GM12878 (cell line): ENCODE measurements around the gene GNA14.

Experiments
- EZH2 ChIP-seq: IDR thresholded peaks from 2 replicates; pipeline ENCODE4 v1.6.1; 2012; ENCODE audit warnings: low read depth, mild to moderate bottlenecking, control low read depth, inconsistent platforms, low read length, borderline replicate concordance; ENCODE audit not compliant: control insufficient read depth
- TF ChIP-seq, protein P1 (sequence below), 3 experiments: IDR thresholded peaks in 2 of 3; conservative IDR thresholded peaks in 1 of 3; 2 replicates each; pipeline ENCODE4 v1.5.1; 2011; ENCODE audit warnings: low read depth in 3 of 3, low read length in 3 of 3, mild to moderate bottlenecking in 3 of 3, control low read depth in 2 of 3, moderate library complexity in 2 of 3, inconsistent platforms in 1 of 3, mixed read lengths in 1 of 3; ENCODE audit not compliant: control insufficient read depth in 2 of 3, insufficient read depth in 1 of 3; ENCODE audit errors: extremely low read depth in 1 of 3

DNA sequence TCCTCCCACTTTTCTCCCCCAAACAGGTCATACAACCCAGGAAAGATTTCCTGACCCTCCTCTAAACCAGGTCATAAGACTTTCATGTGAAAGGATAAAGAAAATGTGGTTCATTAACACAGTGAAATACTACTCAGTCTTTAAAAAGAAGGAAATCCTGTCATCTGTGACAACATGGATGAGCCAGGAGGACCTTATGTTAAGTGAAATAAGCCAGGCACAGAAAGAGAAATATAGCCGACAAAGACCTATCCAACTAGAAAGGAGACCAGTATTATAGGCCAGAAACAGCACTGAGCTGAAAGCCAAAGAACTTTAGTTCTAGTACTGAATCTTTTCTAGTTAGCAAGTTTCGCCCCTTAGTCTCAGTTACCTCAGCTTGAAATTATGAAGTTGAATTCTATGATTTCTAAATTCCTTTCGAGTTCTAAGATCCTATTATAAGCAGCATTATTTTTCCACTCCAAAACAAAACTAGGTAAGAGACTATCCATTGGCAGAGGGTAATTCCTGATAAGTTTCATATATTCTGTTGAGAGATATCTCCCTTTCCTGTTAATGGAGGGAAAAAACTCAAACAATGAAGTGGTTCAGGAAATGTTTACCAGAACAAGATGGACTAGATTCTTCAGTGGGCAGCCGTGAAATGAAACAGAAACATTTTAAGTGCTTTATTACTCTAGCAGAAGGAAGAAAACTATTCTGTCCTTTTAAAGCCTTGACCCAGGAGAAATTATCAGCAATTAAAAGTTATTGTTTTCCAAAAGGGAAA, 42.5 kb downstream of the GNA14 start:
- TF ChIP-seq, protein P1, sequence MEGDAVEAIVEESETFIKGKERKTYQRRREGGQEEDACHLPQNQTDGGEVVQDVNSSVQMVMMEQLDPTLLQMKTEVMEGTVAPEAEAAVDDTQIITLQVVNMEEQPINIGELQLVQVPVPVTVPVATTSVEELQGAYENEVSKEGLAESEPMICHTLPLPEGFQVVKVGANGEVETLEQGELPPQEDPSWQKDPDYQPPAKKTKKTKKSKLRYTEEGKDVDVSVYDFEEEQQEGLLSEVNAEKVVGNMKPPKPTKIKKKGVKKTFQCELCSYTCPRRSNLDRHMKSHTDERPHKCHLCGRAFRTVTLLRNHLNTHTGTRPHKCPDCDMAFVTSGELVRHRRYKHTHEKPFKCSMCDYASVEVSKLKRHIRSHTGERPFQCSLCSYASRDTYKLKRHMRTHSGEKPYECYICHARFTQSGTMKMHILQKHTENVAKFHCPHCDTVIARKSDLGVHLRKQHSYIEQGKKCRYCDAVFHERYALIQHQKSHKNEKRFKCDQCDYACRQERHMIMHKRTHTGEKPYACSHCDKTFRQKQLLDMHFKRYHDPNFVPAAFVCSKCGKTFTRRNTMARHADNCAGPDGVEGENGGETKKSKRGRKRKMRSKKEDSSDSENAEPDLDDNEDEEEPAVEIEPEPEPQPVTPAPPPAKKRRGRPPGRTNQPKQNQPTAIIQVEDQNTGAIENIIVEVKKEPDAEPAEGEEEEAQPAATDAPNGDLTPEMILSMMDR (IDR thresholded peaks at IDR 0.05 in 2 of 3, conservative IDR thresholded peaks at IDR 0.05 in 1 of 3; ENCODE audit: control insufficient read depth in 2 of 3, extremely low read depth in 1 of 3, insufficient read depth in 1 of 3, low read depth in 3 of 3, low read length in 3 of 3): no peak
- no peak for TF ChIP-seq EZH2
